Measurements from ENCODE around the gene CEP89.

CEP89 gene

DNA sequence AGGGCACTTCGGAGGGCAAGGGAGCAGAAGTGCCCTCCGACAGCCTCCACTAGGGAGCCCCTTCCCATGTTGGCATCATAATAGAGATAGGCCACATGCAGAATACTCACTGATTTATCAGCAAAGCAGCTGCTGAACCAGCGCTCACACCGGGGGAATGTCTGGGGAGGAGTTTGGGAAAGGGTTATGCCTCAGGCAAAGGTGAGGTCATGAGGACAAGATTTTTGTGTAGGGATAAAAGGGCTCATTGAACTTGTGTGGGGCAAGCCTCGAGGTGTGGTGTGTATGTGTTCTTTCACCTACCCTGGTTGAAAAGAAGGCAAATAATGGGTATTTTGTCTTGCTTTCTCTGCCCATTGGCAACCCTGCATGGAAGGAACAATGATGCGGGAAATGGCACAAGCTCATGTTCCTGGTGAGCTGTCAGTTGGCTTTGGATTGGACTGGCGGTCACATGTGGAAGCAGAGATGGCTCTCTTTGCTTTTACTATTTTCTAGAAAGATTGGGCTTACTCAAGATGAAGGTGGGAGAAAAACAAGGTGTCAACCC, 63.0 kb downstream of the CEP89 start:
- H4K20me1 ChIP-seq (ENCODE audit: insufficient read depth, low read length) = no peaks in the 10 kb centered on the region
- no peak overlapping the region for H3K27ac ChIP-seq (ENCODE audit: low read depth, low read length, poor library complexity, severe bottlenecking)
- no peaks in the 10 kb centered on the region for H3K9me2 ChIP-seq (ENCODE audit: low read depth, low read length)
- H3K4me3 ChIP-seq (ENCODE audit: low read depth, low read length, poor library complexity, severe bottlenecking) = no peak overlapping the region
- no peaks in the 10 kb centered on the region for H3K4me1 ChIP-seq (ENCODE audit: insufficient read depth, low read length, severe bottlenecking)
- no peaks in the 10 kb centered on the region for H3K79me2 ChIP-seq (ENCODE audit: insufficient read depth, low read length)
- TF ChIP-seq CTCF (IDR thresholded peaks at IDR 0.05; ENCODE audit: low read length) (no peak), EZH2 (IDR thresholded peaks at IDR 0.05; ENCODE audit: borderline replicate concordance, low read length) (no peak)
- H3F3A ChIP-seq (ENCODE audit: insufficient read depth, low read length) = no peaks in the 10 kb centered on the region
- no peaks in the 10 kb centered on the region for H3K27me3 ChIP-seq (ENCODE audit: insufficient read depth, low read length)
- no peak overlapping the region for H3K9ac ChIP-seq (ENCODE audit: low read length)
- no peaks in the 10 kb centered on the region for H3K36me3 ChIP-seq (ENCODE audit: insufficient read depth, low read length)
- H3K9me3 ChIP-seq (ENCODE audit: low read length) = no peaks in the 10 kb centered on the region
- no peak overlapping the region for H3K4me2 ChIP-seq (ENCODE audit: low read length)
- H2AFZ ChIP-seq (ENCODE audit: low read length) = no peak overlapping the region

- no peaks in the 10 kb centered on the region for H3K4me1 ChIP-seq (ENCODE audit: insufficient read depth, low read length, severe bottlenecking)
- TF ChIP-seq EZH2 (IDR thresholded peaks at IDR 0.05; ENCODE audit: borderline replicate concordance, low read length) = no peak
- no peak for TF ChIP-seq CTCF (IDR thresholded peaks at IDR 0.05; ENCODE audit: low read length)
- no peak overlapping the region for H3K4me2 ChIP-seq (ENCODE audit: low read length)
Measured at GRCh38 chr19:32902448-32902847, 69.3 kb downstream of the CEP89 start.

GRCh38 chr19:32901504-32902161, 70.1 kb downstream of the CEP89 start:
- no peaks in the 10 kb centered on the region for H4K20me1 ChIP-seq (ENCODE audit: insufficient read depth, low read length)
- H3K9me3 ChIP-seq (ENCODE audit: low read length) = no peaks in the 10 kb centered on the region
- H3K4me1 ChIP-seq (ENCODE audit: insufficient read depth, low read length, severe bottlenecking) = no peaks in the 10 kb centered on the region
- H3K27me3 ChIP-seq (ENCODE audit: insufficient read depth, low read length) = no peaks in the 10 kb centered on the region
- H3K9me2 ChIP-seq (ENCODE audit: low read depth, low read length) = no peaks in the 10 kb centered on the region
- no peaks in the 10 kb centered on the region for H3K79me2 ChIP-seq (ENCODE audit: insufficient read depth, low read length)
- H3K4me2 ChIP-seq (ENCODE audit: low read length) = no peak overlapping the region
- H3K4me3 ChIP-seq (ENCODE audit: low read depth, low read length, poor library complexity, severe bottlenecking) = no peak overlapping the region
- H3K36me3 ChIP-seq (ENCODE audit: insufficient read depth, low read length) = no peaks in the 10 kb centered on the region
- H3F3A ChIP-seq (ENCODE audit: insufficient read depth, low read length) = no peaks in the 10 kb centered on the region
- no peak overlapping the region for H3K27ac ChIP-seq (ENCODE audit: low read depth, low read length, poor library complexity, severe bottlenecking)
- H3K9ac ChIP-seq (ENCODE audit: low read length) = no peak overlapping the region
- no peak for TF ChIP-seq CTCF (IDR thresholded peaks at IDR 0.05; ENCODE audit: low read length)
- TF ChIP-seq EZH2 (IDR thresholded peaks at IDR 0.05; ENCODE audit: borderline replicate concordance, low read length) = no peak
- no peak overlapping the region for H2AFZ ChIP-seq (ENCODE audit: low read length)

More at GRCh38 chr19:32902448-32902847, 69.3 kb downstream of the CEP89 start:
- no peaks in the 10 kb centered on the region for H3K9me2 ChIP-seq (ENCODE audit: low read depth, low read length)
- H3K36me3 ChIP-seq (ENCODE audit: insufficient read depth, low read length) = no peaks in the 10 kb centered on the region
- H3F3A ChIP-seq (ENCODE audit: insufficient read depth, low read length) = no peaks in the 10 kb centered on the region
- no peak overlapping the region for H3K27ac ChIP-seq (ENCODE audit: low read depth, low read length, poor library complexity, severe bottlenecking)
- no peak overlapping the region for H3K4me3 ChIP-seq (ENCODE audit: low read depth, low read length, poor library complexity, severe bottlenecking)
- no peak overlapping the region for H2AFZ ChIP-seq (ENCODE audit: low read length)
- H3K9ac ChIP-seq (ENCODE audit: low read length) = no peak overlapping the region
- H3K79me2 ChIP-seq (ENCODE audit: insufficient read depth, low read length) = no peaks in the 10 kb centered on the region
- H3K9me3 ChIP-seq (ENCODE audit: low read length) = no peaks in the 10 kb centered on the region
- no peaks in the 10 kb centered on the region for H4K20me1 ChIP-seq (ENCODE audit: insufficient read depth, low read length)
- no peaks in the 10 kb centered on the region for H3K27me3 ChIP-seq (ENCODE audit: insufficient read depth, low read length)
